Raji (cell line): ENCODE results near the gene SYNGR2.

Experiments used
- POLR2A ChIP-seq: IDR thresholded peaks from 2 replicates; pipeline ENCODE4 v1.6.1; 2011; ENCODE audit warnings: low read depth, low read length, control low read depth; ENCODE audit not compliant: insufficient read depth

The SYNGR2 gene

GRCh38 chr17:78134899-78135385 lies 33.4 kb upstream of the SYNGR2 start:
- TF ChIP-seq POLR2A, result no peak

GRCh38 chr17:78135858-78136500 lies 32.4 kb upstream of the SYNGR2 start:
- no peak for TF ChIP-seq POLR2A

GRCh38 chr17:78137392-78138203 lies 30.8 kb upstream of the SYNGR2 start:
- 0 out of 2 replicates have a peak, but pooled peaks have one; percentile 34 for TF ChIP-seq POLR2A

GRCh38 chr17:78138204-78139060 lies 29.9 kb upstream of the SYNGR2 start:
- TF ChIP-seq POLR2A, result no peak

GRCh38 chr17:78140169-78141051 lies 28.0 kb upstream of the SYNGR2 start:
- peak; percentile 64 for TF ChIP-seq POLR2A

- TF ChIP-seq POLR2A, result no peak
Measured at GRCh38 chr17:78141437-78142118, 26.8 kb upstream of the SYNGR2 start.

GRCh38 chr17:78142119-78142861 lies 26.1 kb upstream of the SYNGR2 start:
- no peak for TF ChIP-seq POLR2A

GRCh38 chr17:78143214-78144146 lies 24.9 kb upstream of the SYNGR2 start:
- no peak for TF ChIP-seq POLR2A

- TF ChIP-seq POLR2A, result no peak
Measured at GRCh38 chr17:78144147-78144719, 24.1 kb upstream of the SYNGR2 start.

- no peak for TF ChIP-seq POLR2A
Measured at GRCh38 chr17:78144736-78145641, 23.4 kb upstream of the SYNGR2 start.

- TF ChIP-seq POLR2A, result no peak
Measured at GRCh38 chr17:78146471-78146869, 21.9 kb upstream of the SYNGR2 start.
